LNCaP clone FGC (cell line): ENCODE measurements around the gene POLL.

Source experiments
- DNase-seq: peaks from one replicate; pipeline ENCODE4 v3.0.0-alpha.2; 2011; ENCODE audit warnings: low read depth
- H3K4me3 ChIP-seq: 2 replicates; pipeline ENCODE4 v1.5.1; 2011; ENCODE audit warnings: mild to moderate bottlenecking, low read depth, low read length, control low read depth
- TF ChIP-seq, protein P1 (sequence below): IDR thresholded peaks from 2 replicates; pipeline ENCODE4 v1.5.1; 2012; ENCODE audit warnings: mild to moderate bottlenecking; ENCODE audit not compliant: control insufficient read depth, insufficient read depth; ENCODE audit errors: extremely low read depth

The POLL gene

DNA sequence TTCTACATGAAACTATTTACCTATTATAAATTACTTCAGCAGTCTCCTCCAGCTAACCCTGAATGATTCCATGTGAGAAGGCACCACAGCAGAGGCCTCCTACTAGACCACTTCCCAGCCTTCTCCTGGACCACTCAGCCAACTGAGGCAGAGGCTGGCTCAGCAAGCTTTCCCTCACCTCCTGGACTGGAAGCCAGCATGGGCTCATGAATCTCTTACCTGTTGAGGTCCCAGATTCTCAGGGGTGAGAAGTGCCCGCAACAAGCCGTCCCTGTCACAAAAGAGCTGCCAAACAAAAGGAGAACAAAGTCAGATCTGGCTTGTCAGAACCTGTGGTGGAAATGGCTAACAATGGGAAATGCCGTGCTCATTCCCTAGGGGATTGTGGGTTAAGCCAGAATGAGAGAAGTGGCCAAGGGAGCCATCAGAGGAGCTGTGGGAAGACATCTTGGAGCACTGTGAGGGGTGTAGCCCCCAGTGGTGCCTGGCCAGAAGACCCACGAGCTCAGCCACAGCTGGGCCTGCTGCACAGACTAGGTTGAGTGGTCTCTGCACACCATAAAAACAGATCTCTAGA lies 36.6 kb upstream of the POLL start:
- DNase-seq, result no peak
- H3K4me3 ChIP-seq, result no peak overlapping the region
- TF ChIP-seq, protein P1, sequence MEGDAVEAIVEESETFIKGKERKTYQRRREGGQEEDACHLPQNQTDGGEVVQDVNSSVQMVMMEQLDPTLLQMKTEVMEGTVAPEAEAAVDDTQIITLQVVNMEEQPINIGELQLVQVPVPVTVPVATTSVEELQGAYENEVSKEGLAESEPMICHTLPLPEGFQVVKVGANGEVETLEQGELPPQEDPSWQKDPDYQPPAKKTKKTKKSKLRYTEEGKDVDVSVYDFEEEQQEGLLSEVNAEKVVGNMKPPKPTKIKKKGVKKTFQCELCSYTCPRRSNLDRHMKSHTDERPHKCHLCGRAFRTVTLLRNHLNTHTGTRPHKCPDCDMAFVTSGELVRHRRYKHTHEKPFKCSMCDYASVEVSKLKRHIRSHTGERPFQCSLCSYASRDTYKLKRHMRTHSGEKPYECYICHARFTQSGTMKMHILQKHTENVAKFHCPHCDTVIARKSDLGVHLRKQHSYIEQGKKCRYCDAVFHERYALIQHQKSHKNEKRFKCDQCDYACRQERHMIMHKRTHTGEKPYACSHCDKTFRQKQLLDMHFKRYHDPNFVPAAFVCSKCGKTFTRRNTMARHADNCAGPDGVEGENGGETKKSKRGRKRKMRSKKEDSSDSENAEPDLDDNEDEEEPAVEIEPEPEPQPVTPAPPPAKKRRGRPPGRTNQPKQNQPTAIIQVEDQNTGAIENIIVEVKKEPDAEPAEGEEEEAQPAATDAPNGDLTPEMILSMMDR, result no peak

DNA sequence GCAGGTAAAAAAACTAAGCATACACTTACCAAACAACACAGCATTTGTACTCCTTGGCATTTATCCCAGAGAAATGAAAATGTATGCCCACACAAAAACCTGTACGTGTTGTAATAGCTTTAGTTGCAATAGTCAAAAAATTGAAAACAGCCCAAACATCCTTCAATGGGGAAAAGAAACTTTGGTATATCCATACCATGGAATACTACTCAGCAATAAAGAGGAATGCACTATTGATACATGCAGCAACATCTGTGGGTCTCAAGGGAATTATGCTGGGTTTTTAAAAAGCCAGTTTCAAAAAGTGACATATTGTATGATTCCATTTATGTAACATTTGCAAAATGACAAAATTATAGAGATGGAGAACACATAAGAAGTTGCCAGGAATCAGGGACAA lies 35.5 kb upstream of the POLL start:
- TF ChIP-seq, protein P1, result no peak
- no peak for DNase-seq
- H3K4me3 ChIP-seq, result no peak overlapping the region

DNA sequence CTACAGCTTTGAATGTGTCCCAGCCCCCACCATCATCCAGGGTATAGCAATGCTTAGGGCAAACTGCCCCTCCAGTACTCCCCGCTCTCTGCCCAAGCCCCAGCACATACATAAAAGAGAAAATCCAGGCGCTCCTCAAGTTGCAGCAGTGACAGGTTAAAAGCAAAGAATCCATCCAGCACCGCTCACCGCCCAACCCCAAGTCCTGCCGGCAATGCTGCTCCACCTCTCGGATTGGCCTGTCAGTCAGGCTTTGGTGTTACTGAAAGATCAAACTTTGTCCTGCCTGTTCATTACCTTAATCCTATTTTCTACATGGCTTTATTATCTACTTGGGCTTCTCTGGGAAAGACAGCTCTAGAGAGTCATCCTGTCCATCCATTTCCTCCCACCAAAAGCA lies 31.9 kb upstream of the POLL start:
- H3K4me3 ChIP-seq, result no peak overlapping the region
- TF ChIP-seq, protein P1, result no peak
- DNase-seq, result no peak

DNA sequence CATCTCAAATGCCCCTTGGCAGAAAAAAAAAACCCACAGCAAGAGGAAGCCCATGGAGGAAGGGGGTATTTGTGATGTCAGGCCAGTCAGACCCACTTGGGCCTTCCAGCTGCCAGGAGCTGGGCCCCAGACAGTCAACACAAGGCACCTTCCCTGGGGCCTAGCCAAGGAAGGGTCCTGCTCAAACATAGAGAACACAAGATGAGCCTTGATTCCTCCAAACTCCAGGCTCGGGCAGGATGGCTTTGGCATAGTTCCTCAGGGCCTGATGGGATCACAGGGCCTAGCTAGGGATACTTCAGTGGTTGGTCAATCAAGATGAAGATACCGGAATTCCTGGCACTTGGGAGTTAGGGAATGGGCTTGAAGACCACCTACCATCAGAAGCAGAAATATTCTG lies 30.8 kb upstream of the POLL start:
- TF ChIP-seq, protein P1, result no peak
- no peak overlapping the region for H3K4me3 ChIP-seq
- DNase-seq, result no peak

DNA sequence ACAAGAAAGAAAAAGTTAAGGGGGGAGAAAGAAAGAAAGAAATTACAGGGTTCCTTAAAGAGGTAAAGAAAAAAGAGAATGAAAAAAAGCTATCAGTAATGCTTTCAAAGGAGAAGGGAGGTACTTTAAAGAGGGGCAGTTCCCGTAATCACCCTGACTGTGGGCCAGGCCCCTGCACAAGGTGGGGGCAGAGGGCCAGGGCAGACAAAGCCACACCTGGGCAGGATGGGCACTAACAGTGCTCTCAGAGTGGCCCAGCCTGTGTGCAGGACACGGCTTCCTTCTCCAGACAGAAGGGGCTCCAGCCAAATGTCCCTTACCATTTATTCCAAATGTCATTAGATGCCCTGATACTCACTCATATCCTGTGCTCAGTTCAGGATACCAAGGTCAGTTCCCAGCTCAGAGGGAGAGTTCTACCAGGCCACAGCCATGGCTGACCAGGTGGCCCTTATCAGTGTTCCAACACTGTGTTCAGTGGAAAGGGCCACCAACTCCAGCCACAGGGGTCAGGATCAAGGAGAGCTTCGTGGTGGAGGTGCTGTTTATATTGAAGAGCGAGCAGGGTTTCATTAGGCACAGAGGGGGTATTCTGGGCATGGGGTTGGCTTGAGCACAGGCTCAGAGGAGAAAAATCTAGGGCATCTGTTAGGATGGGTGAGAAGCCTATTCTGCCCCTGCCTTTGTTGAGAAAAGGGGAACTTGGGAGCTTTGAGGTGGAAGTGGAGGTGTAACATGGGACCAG lies 29.9 kb upstream of the POLL start:
- no peak for DNase-seq

DNA sequence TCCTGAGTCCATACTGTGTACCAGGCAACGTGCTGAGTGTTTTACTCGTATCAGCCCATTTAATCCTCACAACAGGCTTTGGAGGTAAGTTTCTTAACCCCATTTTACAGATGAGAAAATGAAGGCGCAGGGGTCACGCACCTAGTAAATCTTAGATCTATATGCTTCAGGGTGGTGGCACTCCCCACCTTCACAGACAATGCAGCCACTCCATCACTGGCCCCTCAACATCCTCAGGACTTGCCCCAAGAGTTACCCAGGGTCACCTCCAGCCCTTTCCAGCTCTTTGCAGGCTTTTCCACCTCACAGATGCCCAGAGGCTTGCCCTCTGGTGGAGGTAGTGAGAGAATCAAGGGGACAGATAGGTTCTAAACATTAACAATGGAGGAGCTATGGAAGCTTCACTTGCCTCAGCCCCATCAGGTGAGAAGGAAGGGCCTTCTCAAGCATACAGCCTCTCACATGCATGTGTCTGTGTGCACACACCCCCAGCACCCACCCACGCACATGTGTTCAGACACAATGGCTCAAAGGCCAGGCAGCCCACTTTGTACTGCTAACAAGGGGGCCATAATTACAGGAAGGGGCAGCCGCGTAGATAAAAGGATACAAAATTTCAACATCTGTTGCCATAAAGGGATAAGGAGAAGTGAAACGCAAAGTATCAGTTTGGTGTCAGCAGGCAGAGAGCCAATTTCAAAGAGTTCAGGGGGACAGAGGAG lies 29.2 kb upstream of the POLL start:
- TF ChIP-seq, protein P1, result peak; percentile 31; the same call in 1 of the 2 replicates
- DNase-seq, result no peak
- H3K4me3 ChIP-seq, result no peak overlapping the region

More for the DNA sequence above, 29.9 kb upstream of the POLL start:
- no peak overlapping the region for H3K4me3 ChIP-seq
- TF ChIP-seq, protein P1, result no peak
